ENCODE measurements around the gene CENPQ. TPM values are rescaled to one million over a fixed set of nuclear protein-coding genes. Genes with fewer than 3 reads are reported as not detected.

Gene CENPQ
- total RNA-seq, 2 experiments from 2014 or later: 20.5 to 21.4 TPM

DNA sequence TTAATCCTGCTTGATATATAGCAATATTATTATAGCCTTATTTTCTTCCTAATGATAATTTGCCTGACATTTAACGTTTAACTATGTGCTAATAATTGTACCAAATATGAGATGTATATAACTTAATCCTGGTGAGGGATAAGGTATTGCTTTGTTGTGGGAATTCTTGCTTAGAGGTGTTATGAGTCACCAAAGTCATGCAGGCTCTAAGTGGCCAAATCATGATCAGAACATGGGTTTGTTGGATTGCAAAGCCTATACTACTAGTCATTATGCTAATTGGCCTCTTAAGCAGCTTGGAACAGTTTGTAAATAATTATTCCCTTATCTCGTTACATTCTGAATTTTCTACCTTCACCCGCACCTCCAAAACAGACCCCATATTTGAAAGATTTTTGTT, 65.4 kb downstream of the CENPQ start:
- no peak overlapping the region for H3K27ac Mint-ChIP-seq
- peaks cover 4% of the 10 kb centered on the region for H3K4me1 Mint-ChIP-seq (ENCODE audit: low read depth)
- no peak overlapping the region for H3K4me3 Mint-ChIP-seq
- POLR2A ChIA-PET: no interaction called here
- no peak for DNase-seq
- H3K9me3 Mint-ChIP-seq: no peaks in the 10 kb centered on the region
- CTCF ChIA-PET: no interaction called here
- intact Hi-C loops (cut with micrococcal nuclease): no loop called here
- H3K27me3 Mint-ChIP-seq: peaks cover 6% of the 10 kb centered on the region
- no peaks in the 10 kb centered on the region for H3K36me3 Mint-ChIP-seq

- no peak overlapping the region for H3K27ac Mint-ChIP-seq
- H3K27me3 Mint-ChIP-seq: peaks cover 6% of the 10 kb centered on the region
- POLR2A ChIA-PET: no interaction called here
- peaks cover 4% of the 10 kb centered on the region for H3K4me1 Mint-ChIP-seq (ENCODE audit: low read depth)
- H3K4me3 Mint-ChIP-seq: no peak overlapping the region
- intact Hi-C loops (cut with micrococcal nuclease): no loop called here
- DNase-seq: no peak
- CTCF ChIA-PET: interaction anchor here (0.9 to 4.8 kb wide), 2 partner anchors 78 to 319 kb away, joined by 4 to 53 read pairs; no protein-coding TSS in a partner anchor
- no peaks in the 10 kb centered on the region for H3K36me3 Mint-ChIP-seq
- no peaks in the 10 kb centered on the region for H3K9me3 Mint-ChIP-seq
Measured at GRCh38 chr6:49530141-49530776, 67.1 kb downstream of the CENPQ start.

GRCh38 chr6:49531774-49532569, 68.8 kb downstream of the CENPQ start:
- no peak overlapping the region for H3K27ac Mint-ChIP-seq
- H3K4me3 Mint-ChIP-seq: no peak overlapping the region
- CTCF ChIA-PET: interaction anchor here (0.6 to 4.8 kb wide), 21 partner anchors 8 to 1744 kb away, joined by 3 to 53 read pairs (median 3); partner anchors contain the start of gene C6orf141
- H3K9me3 Mint-ChIP-seq: no peaks in the 10 kb centered on the region
- H3K36me3 Mint-ChIP-seq: no peaks in the 10 kb centered on the region
- POLR2A ChIA-PET: no interaction called here
- no peak for DNase-seq
- H3K27me3 Mint-ChIP-seq: peaks cover 6% of the 10 kb centered on the region
- intact Hi-C loops (cut with micrococcal nuclease): loop anchor here (1.0 kb wide), 2 partner anchors 75 to 317 kb away; no protein-coding TSS in a partner anchor
- H3K4me1 Mint-ChIP-seq (ENCODE audit: low read depth): peaks cover 4% of the 10 kb centered on the region

DNA sequence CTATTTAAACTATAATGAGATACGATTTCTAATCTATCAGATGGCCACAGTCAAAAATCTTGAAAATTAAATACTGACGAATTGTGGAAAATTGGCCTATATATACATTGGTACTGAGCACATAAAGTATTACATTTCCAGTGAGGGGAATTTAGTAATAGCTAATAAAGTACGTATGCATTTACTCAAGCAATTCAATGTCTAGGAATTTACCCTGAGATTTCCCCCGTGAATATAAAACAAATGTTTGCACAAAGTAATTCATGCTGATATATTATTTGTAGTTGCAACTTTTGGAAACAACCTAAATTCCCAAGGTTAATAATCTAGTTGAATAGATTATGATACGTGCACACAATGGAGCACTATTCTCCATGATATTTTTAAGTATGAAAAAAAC, 72.6 kb downstream of the CENPQ start:
- ChIA-PET CTCF (interaction anchor here (1.1 kb wide), 1 partner anchor 70 kb away, joined by 5 read pairs; no protein-coding TSS in a partner anchor), POLR2A (no interaction called here)
- DNase-seq: no peak
- Mint-ChIP-seq H3K27me3 (peaks cover 1% of the 10 kb centered on the region), H3K9me3 (no peaks in the 10 kb centered on the region), H3K4me3 (no peak overlapping the region), H3K27ac (no peak overlapping the region), H3K36me3 (no peaks in the 10 kb centered on the region), H3K4me1 (ENCODE audit: low read depth) (peaks cover 4% of the 10 kb centered on the region)
- intact Hi-C loops (cut with micrococcal nuclease): no loop called here

DNA sequence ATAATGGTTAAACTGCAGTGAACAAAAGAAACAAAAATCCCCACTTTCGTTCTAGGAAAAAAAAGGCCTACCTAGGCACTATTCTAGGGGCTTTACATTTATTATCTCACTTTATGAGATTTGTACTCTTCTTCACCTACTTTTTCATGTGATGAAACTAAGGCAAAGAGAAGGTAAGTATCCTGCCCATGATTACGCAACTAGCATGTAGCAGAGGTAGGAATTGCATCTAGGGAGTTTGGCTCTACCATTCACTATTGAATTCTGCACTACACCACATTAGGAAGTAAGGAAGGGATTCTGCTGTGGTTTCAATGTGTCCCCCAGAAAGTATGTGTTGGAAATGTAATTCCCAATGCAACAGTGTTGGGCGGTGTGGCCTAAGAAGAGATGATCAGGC, 75.9 kb downstream of the CENPQ start:
- Mint-ChIP-seq H3K36me3 (no peaks in the 10 kb centered on the region), H3K27me3 (peaks cover 3% of the 10 kb centered on the region), H3K4me3 (no peak overlapping the region), H3K27ac (no peak overlapping the region), H3K4me1 (ENCODE audit: low read depth) (no peaks in the 10 kb centered on the region), H3K9me3 (no peaks in the 10 kb centered on the region)
- ChIA-PET POLR2A (no interaction called here), CTCF (no interaction called here)
- intact Hi-C loops (cut with micrococcal nuclease): no loop called here
- DNase-seq: no peak

GRCh38 chr6:49540614-49541013, 77.4 kb downstream of the CENPQ start:
- no peaks in the 10 kb centered on the region for H3K9me3 Mint-ChIP-seq
- ChIA-PET CTCF (interaction anchor here (4.9 kb wide), 1 partner anchor 9 kb away, joined by 24 read pairs; no protein-coding TSS in a partner anchor), POLR2A (no interaction called here)
- intact Hi-C loops (cut with micrococcal nuclease): no loop called here
- no peak for DNase-seq
- no peak overlapping the region for H3K4me3 Mint-ChIP-seq
- H3K27ac Mint-ChIP-seq: no peak overlapping the region
- no peaks in the 10 kb centered on the region for H3K4me1 Mint-ChIP-seq (ENCODE audit: low read depth)
- H3K27me3 Mint-ChIP-seq: peaks cover 3% of the 10 kb centered on the region
- H3K36me3 Mint-ChIP-seq: no peaks in the 10 kb centered on the region

DNA sequence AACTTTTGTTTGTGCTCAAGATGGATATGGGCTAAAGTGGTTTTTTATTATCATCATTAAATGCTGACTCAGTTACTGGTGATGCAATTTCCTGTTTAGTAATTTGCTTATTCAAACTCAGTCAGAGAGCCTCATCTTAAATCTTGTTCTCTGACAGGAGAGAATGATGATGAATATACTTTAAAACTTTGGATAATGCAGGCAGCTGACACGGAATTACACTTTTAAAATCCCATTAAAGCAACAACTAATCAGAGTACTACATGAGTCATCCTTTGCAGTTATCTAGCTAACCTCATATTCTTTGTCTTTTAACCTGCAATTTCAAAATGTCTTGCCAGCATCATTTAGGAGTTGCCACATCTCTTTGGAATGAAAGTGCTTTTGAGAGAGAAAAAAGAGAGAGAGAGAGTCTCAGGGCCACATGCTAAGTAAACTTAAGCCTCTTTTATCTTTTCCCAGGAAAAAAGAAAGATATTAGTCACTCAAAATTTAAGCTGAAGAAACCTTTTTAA, 78.1 kb downstream of the CENPQ start:
- no peak overlapping the region for H3K27ac Mint-ChIP-seq
- DNase-seq: no peak
- no peak overlapping the region for H3K4me3 Mint-ChIP-seq
- intact Hi-C loops (cut with micrococcal nuclease): no loop called here
- CTCF ChIA-PET: interaction anchor here (4.9 kb wide), 1 partner anchor 9 kb away, joined by 24 read pairs; no protein-coding TSS in a partner anchor
- H3K9me3 Mint-ChIP-seq: no peaks in the 10 kb centered on the region
- no peaks in the 10 kb centered on the region for H3K36me3 Mint-ChIP-seq
- H3K27me3 Mint-ChIP-seq: peaks cover 3% of the 10 kb centered on the region
- POLR2A ChIA-PET: no interaction called here
- no peaks in the 10 kb centered on the region for H3K4me1 Mint-ChIP-seq (ENCODE audit: low read depth)

DNA sequence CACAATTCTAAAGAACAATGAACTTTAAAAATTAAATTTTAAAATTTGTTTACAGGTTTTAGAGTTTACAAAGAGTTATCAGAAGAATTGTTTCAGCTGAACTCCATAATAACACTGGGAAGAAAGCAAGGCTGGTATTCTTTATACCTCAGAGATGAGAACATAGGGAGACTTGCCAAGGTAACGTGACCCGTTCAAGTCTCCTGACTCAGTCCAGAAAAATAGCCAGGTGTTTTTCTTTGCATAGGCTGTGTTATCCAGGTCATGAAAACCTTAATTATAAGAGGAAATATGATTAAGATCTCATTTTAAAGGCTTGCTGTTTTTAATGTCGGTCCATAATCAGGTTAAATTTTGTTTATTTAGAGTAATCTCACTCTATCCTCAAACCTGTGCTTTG, 78.8 kb downstream of the CENPQ start:
- POLR2A ChIA-PET: no interaction called here

More for the DNA sequence above, 78.8 kb downstream of the CENPQ start:
- no peaks in the 10 kb centered on the region for H3K4me1 Mint-ChIP-seq (ENCODE audit: low read depth)
- no peaks in the 10 kb centered on the region for H3K9me3 Mint-ChIP-seq
- H3K4me3 Mint-ChIP-seq: no peak overlapping the region
- H3K27me3 Mint-ChIP-seq: peaks cover 8% of the 10 kb centered on the region
- no peak overlapping the region for H3K27ac Mint-ChIP-seq
- no peak for DNase-seq
- CTCF ChIA-PET: interaction anchor here (4.9 kb wide), 1 partner anchor 10 kb away, joined by 24 read pairs; no protein-coding TSS in a partner anchor
- intact Hi-C loops (cut with micrococcal nuclease): no loop called here
- no peaks in the 10 kb centered on the region for H3K36me3 Mint-ChIP-seq

Other genes starting within 250 kb of the CENPQ start
- 10 to 100 TPM; 16.9 to 18.1 TPM for gene MMUT, start 117 bp upstream of the CENPQ start, total RNA-seq
- gene GLYATL3, start 36.6 kb downstream of the CENPQ start, total RNA-seq: not detected
- gene C6orf141, start 87.3 kb downstream of the CENPQ start, total RNA-seq: 1 to 10 TPM in 1 of 2 experiments, under 1 TPM in 1; 0.86 to 1.0 TPM
- not detected for gene RHAG, start 173.5 kb downstream of the CENPQ start, total RNA-seq